ENCODE data around the gene FADD. TPM values are rescaled to one million over a fixed set of nuclear protein-coding genes. Genes with fewer than 3 reads are reported as not detected.

FADD gene
- 19.8 and 39.5 TPM in 2 replicates for total RNA-seq (2014; rRNA removed; shearing (Covaris generic); ENCODE audit: low replicate concordance)

GRCh38 chr11:70202920-70203750 is at the start of gene FADD:
FADD (plus strand) TSS chr11:70203296; CDS start chr11:70203460, 164 bp downstream.
- Histone ChIP-seq H4K20me1 (ENCODE audit: insufficient read depth, low read depth, low read length) (peaks cover 33% of the 10 kb centered on the region), H3K27me3 (ENCODE audit: low read length) (no peaks in the 10 kb centered on the region), H2AFZ (ENCODE audit: low read length) (0 out of 2 replicates have a peak within 1 kb of the TSS, but pooled peaks have one; percentile 30), H3K36me3 (ENCODE audit: insufficient read depth, low read length) (peaks cover 12% of the 10 kb centered on the region; the same call in 1 of the 2 replicates), H3K4me2 (ENCODE audit: low read depth, low read length, poor library complexity, severe bottlenecking) (peak within 1 kb of the TSS; percentile 90), H3K9me2 (replicated peaks; ENCODE audit: insufficient read depth, low read length) (no peaks in the 10 kb centered on the region), H3K9me3 (ENCODE audit: low read length) (no peaks in the 10 kb centered on the region), H3K4me3 (ENCODE audit: low read length) (peak within 1 kb of the TSS; percentile 94), H3K4me1 (ENCODE audit: low read length) (peaks cover 14% of the 10 kb centered on the region), H3K9ac (ENCODE audit: low read length) (peak within 1 kb of the TSS; percentile 97), H3K79me2 (ENCODE audit: low read length) (peaks cover 28% of the 10 kb centered on the region), H3K27ac (ENCODE audit: low read length) (peak within 1 kb of the TSS; percentile 66)
- peak; percentile 97 for DNase-seq

- Histone ChIP-seq H3K4me3 (ENCODE audit: low read length) (no peak overlapping the region), H4K20me1 (ENCODE audit: insufficient read depth, low read depth, low read length) (no peaks in the 10 kb centered on the region), H3K4me2 (ENCODE audit: low read depth, low read length, poor library complexity, severe bottlenecking) (no peak overlapping the region), H3K4me1 (ENCODE audit: low read length) (no peaks in the 10 kb centered on the region), H3K9me3 (ENCODE audit: low read length) (no peaks in the 10 kb centered on the region), H3K9me2 (replicated peaks; ENCODE audit: insufficient read depth, low read length) (no peaks in the 10 kb centered on the region), H3K36me3 (ENCODE audit: insufficient read depth, low read length) (no peaks in the 10 kb centered on the region), H3K9ac (ENCODE audit: low read length) (no peak overlapping the region), H2AFZ (ENCODE audit: low read length) (no peak overlapping the region), H3K27ac (ENCODE audit: low read length) (no peak overlapping the region), H3K27me3 (ENCODE audit: low read length) (no peaks in the 10 kb centered on the region), H3K79me2 (ENCODE audit: low read length) (no peaks in the 10 kb centered on the region)
- DNase-seq: no peak
Observed at GRCh38 chr11:70155386-70155785, 47.7 kb upstream of the FADD start.

DNA sequence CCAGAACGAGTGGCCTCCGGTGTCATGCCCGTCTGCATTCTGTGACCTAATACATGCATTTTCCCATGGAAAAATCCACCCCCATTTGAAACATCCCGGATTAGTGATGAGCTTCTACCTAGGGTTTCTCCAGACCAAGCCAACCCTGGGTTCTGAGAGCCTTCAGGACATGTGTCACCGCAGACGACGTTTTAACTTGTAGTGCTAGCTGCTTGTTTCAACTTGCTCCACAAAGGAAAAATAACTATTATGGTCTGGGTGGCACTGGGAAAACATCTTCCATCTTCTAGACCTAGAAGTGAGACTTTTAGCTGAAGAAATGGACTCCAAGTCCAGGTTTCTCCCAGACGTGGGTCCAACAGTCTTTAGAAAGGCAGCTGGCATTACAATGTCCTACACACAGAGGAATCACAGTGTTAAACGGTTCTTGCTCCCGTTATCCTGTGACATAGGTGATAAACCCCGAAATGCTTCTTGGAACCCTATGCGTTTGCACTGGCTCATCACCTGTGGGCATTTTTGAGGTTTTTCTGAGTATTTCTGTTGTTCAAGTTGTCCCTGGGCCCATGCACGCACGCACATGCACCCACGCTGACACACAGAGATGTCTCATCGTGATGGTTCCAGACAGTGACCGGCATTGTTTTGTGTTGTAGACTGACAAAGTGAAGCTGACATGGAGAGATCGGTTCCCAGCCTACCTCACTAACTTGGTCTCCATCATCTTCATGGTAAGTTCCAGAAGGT is 46.6 kb upstream of the FADD start:
- DNase-seq: no peak
- H3K4me3 ChIP-seq (ENCODE audit: low read length): no peak overlapping the region
- H3K36me3 ChIP-seq (ENCODE audit: insufficient read depth, low read length): no peaks in the 10 kb centered on the region
- no peak overlapping the region for H3K27ac ChIP-seq (ENCODE audit: low read length)
- H3K9me3 ChIP-seq (ENCODE audit: low read length): no peaks in the 10 kb centered on the region
- no peak overlapping the region for H3K4me2 ChIP-seq (ENCODE audit: low read depth, low read length, poor library complexity, severe bottlenecking)
- H3K4me1 ChIP-seq (ENCODE audit: low read length): no peaks in the 10 kb centered on the region
- H3K9ac ChIP-seq (ENCODE audit: low read length): no peak overlapping the region
- H4K20me1 ChIP-seq (ENCODE audit: insufficient read depth, low read depth, low read length): no peaks in the 10 kb centered on the region
- H3K9me2 ChIP-seq (replicated peaks; ENCODE audit: insufficient read depth, low read length): no peaks in the 10 kb centered on the region
- no peak overlapping the region for H2AFZ ChIP-seq (ENCODE audit: low read length)
- no peaks in the 10 kb centered on the region for H3K27me3 ChIP-seq (ENCODE audit: low read length)
- no peaks in the 10 kb centered on the region for H3K79me2 ChIP-seq (ENCODE audit: low read length)

DNA sequence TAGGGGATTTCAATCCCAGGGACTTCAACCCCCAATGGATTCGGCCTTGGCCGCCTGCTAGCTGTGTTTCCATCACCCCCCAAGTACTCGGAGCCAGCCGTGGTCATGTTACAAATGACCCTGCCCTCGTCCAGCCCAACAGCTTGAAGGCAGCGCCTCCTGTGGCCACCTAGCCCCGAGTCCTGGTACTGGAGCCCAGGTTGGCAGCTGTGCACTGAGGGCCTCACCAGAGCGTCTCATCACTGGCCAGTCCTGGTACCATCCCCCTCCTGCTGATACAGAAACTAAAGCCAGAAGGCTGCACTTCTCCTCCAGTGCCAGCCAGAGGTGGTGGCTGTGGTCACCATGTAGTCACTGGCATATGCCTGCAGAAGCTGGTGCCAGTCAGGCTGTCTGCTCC is 44.9 kb upstream of the FADD start:
- Histone ChIP-seq H3K27ac (ENCODE audit: low read length) (no peak overlapping the region), H3K9me3 (ENCODE audit: low read length) (no peaks in the 10 kb centered on the region), H3K79me2 (ENCODE audit: low read length) (no peaks in the 10 kb centered on the region), H3K4me2 (ENCODE audit: low read depth, low read length, poor library complexity, severe bottlenecking) (no peak overlapping the region), H3K9me2 (replicated peaks; ENCODE audit: insufficient read depth, low read length) (no peaks in the 10 kb centered on the region), H3K4me3 (ENCODE audit: low read length) (no peak overlapping the region), H3K9ac (ENCODE audit: low read length) (no peak overlapping the region), H3K4me1 (ENCODE audit: low read length) (no peaks in the 10 kb centered on the region), H3K36me3 (ENCODE audit: insufficient read depth, low read length) (no peaks in the 10 kb centered on the region), H2AFZ (ENCODE audit: low read length) (no peak overlapping the region), H3K27me3 (ENCODE audit: low read length) (no peaks in the 10 kb centered on the region), H4K20me1 (ENCODE audit: insufficient read depth, low read depth, low read length) (no peaks in the 10 kb centered on the region)
- DNase-seq: peak; percentile 52

DNA sequence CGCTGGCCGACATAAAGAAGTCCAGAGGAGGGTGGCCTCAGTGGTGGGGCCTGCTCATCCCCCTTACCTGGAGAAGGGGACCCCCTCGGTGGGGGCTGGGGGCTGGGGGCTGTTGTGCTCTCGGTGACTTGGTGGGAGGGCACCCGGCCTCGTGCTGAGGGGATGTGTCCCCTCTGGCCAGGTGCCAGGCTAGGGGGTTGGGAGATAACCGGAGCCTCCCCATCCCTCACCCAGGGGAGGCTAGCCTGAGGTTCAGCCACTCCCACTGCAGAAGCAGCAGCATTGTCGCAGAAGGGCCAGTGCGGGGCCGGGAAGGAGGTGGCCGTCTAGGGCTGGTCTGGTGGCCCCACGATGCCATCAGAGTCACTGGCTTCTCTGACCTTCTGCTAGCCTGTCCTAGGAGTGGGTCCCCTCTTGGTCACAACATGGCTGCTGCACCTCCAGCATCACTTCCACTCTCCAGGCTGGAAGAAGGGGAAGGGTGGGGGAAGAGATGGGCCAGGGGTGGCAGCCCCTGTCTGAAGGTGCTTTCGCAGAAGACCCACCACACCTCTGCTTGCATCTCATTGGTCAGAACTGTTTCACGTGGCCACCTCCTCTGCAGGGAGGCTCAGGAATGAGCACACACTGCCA is 44.2 kb upstream of the FADD start:
- Histone ChIP-seq H3K27ac (ENCODE audit: low read length) (no peak overlapping the region), H4K20me1 (ENCODE audit: insufficient read depth, low read depth, low read length) (no peaks in the 10 kb centered on the region), H3K9me2 (replicated peaks; ENCODE audit: insufficient read depth, low read length) (no peaks in the 10 kb centered on the region), H3K9me3 (ENCODE audit: low read length) (no peaks in the 10 kb centered on the region), H3K9ac (ENCODE audit: low read length) (no peak overlapping the region), H3K27me3 (ENCODE audit: low read length) (no peaks in the 10 kb centered on the region), H3K4me1 (ENCODE audit: low read length) (no peaks in the 10 kb centered on the region), H2AFZ (ENCODE audit: low read length) (no peak overlapping the region), H3K4me2 (ENCODE audit: low read depth, low read length, poor library complexity, severe bottlenecking) (no peak overlapping the region), H3K79me2 (ENCODE audit: low read length) (no peaks in the 10 kb centered on the region), H3K4me3 (ENCODE audit: low read length) (no peak overlapping the region), H3K36me3 (ENCODE audit: insufficient read depth, low read length) (no peaks in the 10 kb centered on the region)
- DNase-seq: no peak

GRCh38 chr11:70159627-70160570 is 43.2 kb upstream of the FADD start:
- no peaks in the 10 kb centered on the region for H3K9me2 ChIP-seq (replicated peaks; ENCODE audit: insufficient read depth, low read length)

DNA sequence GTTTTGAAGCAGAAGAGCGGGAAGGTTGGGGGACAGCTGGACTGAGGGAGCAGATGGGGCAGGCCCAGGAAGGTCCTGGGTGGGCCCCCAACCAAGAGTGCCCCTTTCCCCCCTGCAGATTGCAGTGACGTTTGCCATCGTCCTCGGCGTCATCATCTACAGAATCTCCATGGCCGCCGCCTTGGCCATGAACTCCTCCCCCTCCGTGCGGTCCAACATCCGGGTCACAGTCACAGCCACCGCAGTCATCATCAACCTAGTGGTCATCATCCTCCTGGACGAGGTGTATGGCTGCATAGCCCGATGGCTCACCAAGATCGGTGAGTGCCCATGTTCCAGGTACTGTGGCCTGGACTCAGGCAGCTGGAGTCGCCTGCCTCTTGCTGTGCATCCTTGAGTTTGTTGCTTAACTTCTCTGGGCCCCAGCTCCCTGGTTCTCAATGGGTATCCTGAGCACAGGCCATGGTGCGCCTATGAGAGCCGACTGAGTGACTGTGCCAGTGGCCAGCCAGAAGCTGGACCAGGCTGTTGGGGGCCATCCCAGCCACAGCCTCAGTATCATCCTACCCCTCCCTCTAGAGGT is 42.0 kb upstream of the FADD start:
- Histone ChIP-seq H3K36me3 (ENCODE audit: insufficient read depth, low read length) (no peaks in the 10 kb centered on the region), H3K9me3 (ENCODE audit: low read length) (no peaks in the 10 kb centered on the region), H3K27me3 (ENCODE audit: low read length) (no peaks in the 10 kb centered on the region), H4K20me1 (ENCODE audit: insufficient read depth, low read depth, low read length) (no peaks in the 10 kb centered on the region), H3K9me2 (replicated peaks; ENCODE audit: insufficient read depth, low read length) (no peaks in the 10 kb centered on the region), H3K9ac (ENCODE audit: low read length) (no peak overlapping the region), H3K79me2 (ENCODE audit: low read length) (no peaks in the 10 kb centered on the region), H3K4me1 (ENCODE audit: low read length) (no peaks in the 10 kb centered on the region), H3K4me3 (ENCODE audit: low read length) (no peak overlapping the region), H3K4me2 (ENCODE audit: low read depth, low read length, poor library complexity, severe bottlenecking) (no peak overlapping the region), H2AFZ (ENCODE audit: low read length) (no peak overlapping the region), H3K27ac (ENCODE audit: low read length) (no peak overlapping the region)
- DNase-seq: no peak

More at GRCh38 chr11:70159627-70160570, 43.2 kb upstream of the FADD start:
- no peaks in the 10 kb centered on the region for H3K36me3 ChIP-seq (ENCODE audit: insufficient read depth, low read length)
- H3K4me2 ChIP-seq (ENCODE audit: low read depth, low read length, poor library complexity, severe bottlenecking): no peak overlapping the region
- no peak overlapping the region for H2AFZ ChIP-seq (ENCODE audit: low read length)
- H3K4me1 ChIP-seq (ENCODE audit: low read length): no peaks in the 10 kb centered on the region
- H3K4me3 ChIP-seq (ENCODE audit: low read length): no peak overlapping the region
- no peaks in the 10 kb centered on the region for H4K20me1 ChIP-seq (ENCODE audit: insufficient read depth, low read depth, low read length)
- no peaks in the 10 kb centered on the region for H3K27me3 ChIP-seq (ENCODE audit: low read length)
- no peak overlapping the region for H3K27ac ChIP-seq (ENCODE audit: low read length)
- no peak overlapping the region for H3K9ac ChIP-seq (ENCODE audit: low read length)
- H3K79me2 ChIP-seq (ENCODE audit: low read length): no peaks in the 10 kb centered on the region
- H3K9me3 ChIP-seq (ENCODE audit: low read length): no peaks in the 10 kb centered on the region
- DNase-seq: no peak
